Suprapubic skin (tissue), 3 donors: ENCODE measurements around the gene WASF2.

Experiments
- CTCF ChIP-seq, 2 donors: fragments of 200-600 bp in 1 of 2; fragments of 450-650 bp in 1 of 2; sonication (generic) in 1 of 2; IDR thresholded peaks; one replicate each; pipeline ENCODE4 v1.5.1; 2016 to 2019; ENCODE audit warnings: antibody characterized with exemption in 2 of 2, mild to moderate bottlenecking in 1 of 2, moderate library complexity in 1 of 2
- POLR2A ChIP-seq, 2 donors: fragments of 450-650 bp; IDR thresholded peaks; one replicate each; pipeline ENCODE4 v1.6.1; 2017; ENCODE audit warnings: antibody characterized with exemption in 2 of 2, mild to moderate bottlenecking in 2 of 2, moderate library complexity in 2 of 2

GRCh38 chr1:27503033-27503432, 13.1 kb upstream of the WASF2 start:
- TF ChIP-seq CTCF (IDR thresholded peaks at IDR 0.05): no peak
- no peak for TF ChIP-seq POLR2A (IDR thresholded peaks at IDR 0.05)
